ENCODE measurements around the gene EGR2.

- no peak for TF ChIP-seq ZNF274 (IDR thresholded peaks at IDR 0.05; ENCODE audit: low read depth, low read length)
- TF ChIP-seq SUZ12 (IDR thresholded peaks at IDR 0.05; ENCODE audit: extremely low read depth, insufficient read depth, insufficient read length): no peak
- TF ChIP-seq YY1 (IDR thresholded peaks at IDR 0.05; ENCODE audit: insufficient read depth, insufficient read length): no peak
Measured at GRCh38 chr10:62794306-62794705, 21.9 kb downstream of the EGR2 start.

Measured in NT2/D1 (cell line).